ENCODE measurements around the gene ADAP1. TPM values are rescaled to one million over a fixed set of nuclear protein-coding genes. Genes with fewer than 3 reads are reported as not detected.

ADAP1 gene
- total RNA-seq, 6 experiments from 2014 or later = 1.4 to 4.2 (median 2.7) TPM

GRCh38 chr7:922334-923107 is 32.0 kb downstream of the ADAP1 start:
- no peak overlapping the region for H3K4me3 ChIP-seq
- WGBS (ENCODE audit: insufficient coverage, low coverage, low lambda C conversion rate, missing lambda C conversion rate) = 29% methylated on average over 10 of the region's 29 CpGs
- ATAC-seq = no peak
- intact Hi-C loops (cut with DNase I) = no loop called here
- no peaks in the 10 kb centered on the region for H3K4me1 ChIP-seq
- H3K9me3 ChIP-seq = no peaks in the 10 kb centered on the region
- DNase-seq = peak in 2 of 3 donors; percentile 23 to 51
- TF ChIP-seq CTCF (IDR thresholded peaks at IDR 0.05) (no peak), POLR2A (IDR thresholded peaks at IDR 0.05) (no peak)
- no peak overlapping the region for H3K27ac ChIP-seq
- H3K27me3 ChIP-seq = no peaks in the 10 kb centered on the region
- no peaks in the 10 kb centered on the region for H3K36me3 ChIP-seq

GRCh38 chr7:921581-922333 is 32.7 kb downstream of the ADAP1 start:
- H3K4me3 ChIP-seq = no peak overlapping the region
- no peaks in the 10 kb centered on the region for H3K4me1 ChIP-seq
- WGBS (ENCODE audit: insufficient coverage, low coverage, low lambda C conversion rate, missing lambda C conversion rate) = 86% methylated on average over 10 of the region's 36 CpGs
- no peaks in the 10 kb centered on the region for H3K27me3 ChIP-seq
- intact Hi-C loops (cut with DNase I) = no loop called here
- H3K36me3 ChIP-seq = no peaks in the 10 kb centered on the region
- H3K27ac ChIP-seq = no peak overlapping the region
- peak; percentile 18 to 45 (median 41) for DNase-seq
- no peak for ATAC-seq
- H3K9me3 ChIP-seq = no peaks in the 10 kb centered on the region
- TF ChIP-seq POLR2A (IDR thresholded peaks at IDR 0.05) = no peak
- TF ChIP-seq CTCF (IDR thresholded peaks at IDR 0.05) = no peak

GRCh38 chr7:921071-921461 is 33.4 kb downstream of the ADAP1 start:
- H3K27me3 ChIP-seq = no peaks in the 10 kb centered on the region
- H3K4me3 ChIP-seq = no peak overlapping the region
- intact Hi-C loops (cut with DNase I) = no loop called here
- 100% methylated on average over 3 of the region's 15 CpGs for WGBS (ENCODE audit: insufficient coverage, low coverage, low lambda C conversion rate, missing lambda C conversion rate)
- no peaks in the 10 kb centered on the region for H3K4me1 ChIP-seq
- no peak for ATAC-seq
- DNase-seq = peak in 2 of 3 donors; percentile 12 to 39
- TF ChIP-seq POLR2A (IDR thresholded peaks at IDR 0.05) (no peak), CTCF (IDR thresholded peaks at IDR 0.05) (no peak)
- H3K27ac ChIP-seq = no peak overlapping the region
- H3K9me3 ChIP-seq = no peaks in the 10 kb centered on the region
- no peaks in the 10 kb centered on the region for H3K36me3 ChIP-seq

GRCh38 chr7:920351-921070 is 34.0 kb downstream of the ADAP1 start:
- Histone ChIP-seq H3K27me3 (no peaks in the 10 kb centered on the region), H3K27ac (no peak overlapping the region), H3K4me3 (no peak overlapping the region), H3K9me3 (no peaks in the 10 kb centered on the region), H3K36me3 (no peaks in the 10 kb centered on the region), H3K4me1 (no peaks in the 10 kb centered on the region)
- intact Hi-C loops (cut with DNase I) = no loop called here
- no peak for ATAC-seq
- WGBS (ENCODE audit: insufficient coverage, low coverage, low lambda C conversion rate, missing lambda C conversion rate) = 71% methylated on average over 11 of the region's 40 CpGs
- peak; percentile 18 to 45 (median 39) for DNase-seq
- no peak for TF ChIP-seq POLR2A (IDR thresholded peaks at IDR 0.05)
